H1 (cell line): ENCODE data around the gene ZPBP2. TPM values are rescaled to one million over a fixed set of nuclear protein-coding genes. Genes with fewer than 3 reads are reported as not detected.

ENCODE experiments used
- CTCF ChIA-PET: fragments of 300-600 bp; sonication (Branson Sonifier 250); formaldehyde crosslinking; loops from one replicate; lab custom pipeline; 2021; ENCODE audit not compliant: partially characterized antibody; lab: Charles Lee
- POLR2A ChIA-PET: fragments of 300-600 bp; sonication (Branson Sonifier 250); formaldehyde crosslinking; loops from one replicate; lab custom pipeline; 2021; ENCODE audit warnings: inconsistent platforms; ENCODE audit not compliant: partially characterized antibody; lab: Charles Lee
- DNase-seq, 2 experiments: peaks; one replicate each; pipeline versions ENCODE4 v3.0.0 to v3.0.0-alpha.2; 2010 to 2022; ENCODE audit warnings: low spot score in 2 of 2, low read depth in 1 of 2, mixed read lengths in 1 of 2
- FAIRE-seq: peaks from 2 replicates; lab custom pipeline; 2011; peaks lifted over from hg19 to GRCh38; lab: Jason Lieb, UNC
- H2AFZ ChIP-seq: 2 replicates; pipeline ENCODE4 v1.8.1; 2012; ENCODE audit warnings: low read length, inconsistent platforms
- H2AK5ac ChIP-seq: 2 replicates; pipeline ENCODE4 v1.6.1; 2013; ENCODE audit warnings: low read depth, low read length
- H2BK120ac ChIP-seq: replicated peaks from 2 replicates; pipeline ENCODE3; 2013; ENCODE audit warnings: low read depth, low read length, inconsistent platforms
- H2BK12ac ChIP-seq: 2 replicates; pipeline ENCODE4 v1.6.1; 2013; ENCODE audit warnings: low read depth, low read length
- H2BK15ac ChIP-seq: 2 replicates; pipeline ENCODE4 v1.6.1; 2013; ENCODE audit warnings: low read length
- H2BK20ac ChIP-seq: 2 replicates; pipeline ENCODE4 v1.6.1; 2013; ENCODE audit warnings: low read length
- H2BK5ac ChIP-seq: 2 replicates; pipeline ENCODE4 v1.6.1; 2013; ENCODE audit warnings: low read depth, low read length
- H3K14ac ChIP-seq: 2 replicates; pipeline ENCODE4 v1.6.1; 2013; ENCODE audit warnings: inconsistent platforms; ENCODE audit not compliant: insufficient read length
- H3K18ac ChIP-seq: 2 replicates; pipeline ENCODE4 v1.6.1; 2013; ENCODE audit warnings: low read length; ENCODE audit errors: extremely low read depth
- H3K23ac ChIP-seq: 2 replicates; pipeline ENCODE4 v1.6.1; 2013; ENCODE audit warnings: inconsistent platforms; ENCODE audit not compliant: insufficient read length
- H3K23me2 ChIP-seq: 2 replicates; pipeline ENCODE4 v1.6.1; 2013; ENCODE audit warnings: low read depth, low read length
- H3K27ac ChIP-seq: 2 replicates; pipeline ENCODE4 v1.6.1; 2011; ENCODE audit warnings: low read depth, low read length, inconsistent platforms
- H3K27me3 ChIP-seq, 4 experiments: replicated peaks in 1 of 4; 1 replicate in 1 of 4; 2 replicates in 3 of 4; pipeline versions ENCODE4 v1.6.1 to v1.8.1; 2011 to 2013; ENCODE audit warnings: low read length in 3 of 4, mild to moderate bottlenecking in 3 of 4, inconsistent platforms in 2 of 4, mixed read lengths in 2 of 4, moderate library complexity in 1 of 4; ENCODE audit not compliant: control insufficient read depth in 3 of 4, insufficient read depth in 3 of 4; ENCODE audit errors: extremely low read depth in 1 of 4
- H3K36me3 ChIP-seq, 4 experiments: 2 replicates each; pipeline versions ENCODE4 v1.6.1 to v1.8.1; 2011 to 2013; ENCODE audit warnings: mild to moderate bottlenecking in 4 of 4, low read length in 3 of 4, moderate library complexity in 2 of 4, control low read depth in 1 of 4, inconsistent platforms in 1 of 4; ENCODE audit not compliant: insufficient read depth in 4 of 4, control insufficient read depth in 2 of 4
- H3K4ac ChIP-seq: replicated peaks from 2 replicates; pipeline ENCODE3; 2013; ENCODE audit warnings: low read length, low read depth, mixed read lengths, inconsistent platforms; ENCODE audit not compliant: insufficient read length
- H3K4me1 ChIP-seq, 4 experiments: replicated peaks in 1 of 4; 1 replicate in 1 of 4; 2 replicates in 3 of 4; pipeline versions ENCODE4 v1.6.1 to v1.8.1; 2011 to 2013; ENCODE audit warnings: low read length in 3 of 4, inconsistent platforms in 2 of 4, mixed read lengths in 1 of 4; ENCODE audit not compliant: insufficient read depth in 4 of 4, control insufficient read depth in 3 of 4
- H3K4me2 ChIP-seq, 2 experiments: 2 replicates each; pipeline versions ENCODE4 v1.6.1 to v1.8.1; 2011 to 2013; ENCODE audit warnings: low read depth in 2 of 2, low read length in 2 of 2, control low read depth in 1 of 2, inconsistent platforms in 1 of 2, mild to moderate bottlenecking in 1 of 2; ENCODE audit not compliant: insufficient read depth in 1 of 2
- H3K4me3 ChIP-seq, 4 experiments: fragments of 200-600, 300-600 bp in 1 of 4; sonication (generic), shearing (Covaris generic), sonication (Bioruptor Twin) in 1 of 4; 2 replicates each; pipeline versions ENCODE4 v1.5.1 to v1.8.1; 2011 to 2016; ENCODE audit warnings: low read length in 4 of 4, low read depth in 3 of 4, control low read depth in 2 of 4, inconsistent platforms in 2 of 4, mild to moderate bottlenecking in 2 of 4, mixed read lengths in 1 of 4, moderate library complexity in 1 of 4; ENCODE audit not compliant: insufficient read depth in 2 of 4; ENCODE audit errors: extremely low read depth in 1 of 4
- H3K56ac ChIP-seq: replicated peaks from 2 replicates; pipeline ENCODE3; 2013; ENCODE audit warnings: low read depth, mild to moderate bottlenecking, mixed read lengths, low read length, inconsistent platforms; ENCODE audit not compliant: insufficient read length
- H3K79me1 ChIP-seq: 2 replicates; pipeline ENCODE4 v1.6.1; 2013; ENCODE audit warnings: low read depth, low read length, control low read depth
- H3K79me2 ChIP-seq, 2 experiments: 2 replicates each; pipeline versions ENCODE4 v1.6.1 to v1.8.1; 2012 to 2013; ENCODE audit warnings: low read length in 2 of 2, mild to moderate bottlenecking in 2 of 2, inconsistent platforms in 1 of 2; ENCODE audit not compliant: insufficient read depth in 2 of 2, control insufficient read depth in 1 of 2
- H3K9ac ChIP-seq, 4 experiments: replicated peaks in 1 of 4; 1 replicate in 1 of 4; 2 replicates in 3 of 4; pipeline versions ENCODE4 v1.6.1 to v1.8.1; 2011 to 2013; ENCODE audit warnings: low read depth in 3 of 4, low read length in 3 of 4, control low read depth in 2 of 4, mild to moderate bottlenecking in 2 of 4, moderate library complexity in 2 of 4, inconsistent platforms in 1 of 4; ENCODE audit errors: extremely low read depth in 1 of 4
- H3K9me3 ChIP-seq, 2 experiments: 2 replicates each; pipeline versions ENCODE4 v1.6.1 to v1.8.1; 2012 to 2013; ENCODE audit warnings: mild to moderate bottlenecking in 2 of 2, moderate library complexity in 2 of 2, control low read depth in 1 of 2, inconsistent platforms in 1 of 2, low read depth in 1 of 2, low read length in 1 of 2, mixed read lengths in 1 of 2; ENCODE audit not compliant: insufficient read depth in 2 of 2
- H4K20me1 ChIP-seq, 2 experiments: replicated peaks in 1 of 2; 2 replicates each; pipeline versions ENCODE3 to v1.8.1; 2011 to 2013; ENCODE audit warnings: inconsistent platforms in 2 of 2, low read length in 2 of 2, mild to moderate bottlenecking in 1 of 2; ENCODE audit not compliant: insufficient read depth in 2 of 2, control insufficient read depth in 1 of 2
- H4K5ac ChIP-seq: 2 replicates; pipeline ENCODE4 v1.6.1; 2013; ENCODE audit warnings: low read length, low read depth, mixed read lengths, inconsistent platforms; ENCODE audit not compliant: insufficient read length
- H4K8ac ChIP-seq: 2 replicates; pipeline ENCODE4 v1.8.0; 2013; ENCODE audit warnings: mild to moderate bottlenecking, moderate library complexity, low read length, inconsistent platforms; ENCODE audit not compliant: insufficient read depth; ENCODE audit errors: extremely low read depth
- H4K91ac ChIP-seq: replicated peaks from 2 replicates; pipeline ENCODE3; 2013; ENCODE audit warnings: low read length, mixed read lengths, inconsistent platforms; ENCODE audit not compliant: insufficient read length
- POU5F1 ChIP-seq: IDR thresholded peaks from 2 replicates; pipeline ENCODE4 v1.6.1; 2011; ENCODE audit warnings: low read depth, mild to moderate bottlenecking, low read length, moderate library complexity
- SP4 ChIP-seq: IDR thresholded peaks from 2 replicates; pipeline ENCODE4 v1.6.1; 2012; ENCODE audit warnings: low read length, inconsistent platforms
- WGBS, 2 experiments: shearing (Covaris generic) in 1 of 2; methylation state at CpG; one replicate each; pipeline versions ENCODE4 v1.1.6 to v1.1.7; 2013 to 2015; ENCODE audit warnings: low lambda C conversion rate in 2 of 2, mixed read lengths in 2 of 2, inconsistent platforms in 1 of 2, low coverage in 1 of 2, missing lambda C conversion rate in 1 of 2; ENCODE audit not compliant: insufficient replicate concordance in 2 of 2, insufficient coverage in 1 of 2, insufficient read length in 1 of 2; ENCODE audit errors: extremely low coverage in 1 of 2, missing lambda C conversion rate in 1 of 2; 5-methylcytosine and 5-hydroxymethylcytosine counted together
- polyA plus RNA-seq, 7 experiments: library from polyadenylated mRNA; depleted of rRNA in 3 of 7; stranded (reverse) in 5 of 7; unstranded in 2 of 7; fragments of >200 nt in 5 of 7; fragments of 200-250 nt in 2 of 7; gene quantifications; 1 replicate in 5 of 7; 2 replicates in 1 of 7; 4 replicates in 1 of 7; pipeline versions ENCODE4 v1.2.1 to v1.2.3, GENCODE V29; 2011 to 2013; ENCODE audit warnings: missing spikeins in 2 of 7, mixed read lengths in 2 of 7
- total RNA-seq: library from RNA; stranded (reverse); fragmentation: NEBNext Ultra II Directional; extraction: Animal tissue kit (Norgen Biotek cat#: 25700); gene quantifications from 2 replicates; pipeline ENCODE4 v1.2.1, GENCODE V29; 2021

The ZPBP2 gene
- total and polyA plus RNA-seq, 2 of the 8 experiments (the other 6 are each of a cell fraction or from before 2014, with no cell fraction given) = not detected

DNA sequence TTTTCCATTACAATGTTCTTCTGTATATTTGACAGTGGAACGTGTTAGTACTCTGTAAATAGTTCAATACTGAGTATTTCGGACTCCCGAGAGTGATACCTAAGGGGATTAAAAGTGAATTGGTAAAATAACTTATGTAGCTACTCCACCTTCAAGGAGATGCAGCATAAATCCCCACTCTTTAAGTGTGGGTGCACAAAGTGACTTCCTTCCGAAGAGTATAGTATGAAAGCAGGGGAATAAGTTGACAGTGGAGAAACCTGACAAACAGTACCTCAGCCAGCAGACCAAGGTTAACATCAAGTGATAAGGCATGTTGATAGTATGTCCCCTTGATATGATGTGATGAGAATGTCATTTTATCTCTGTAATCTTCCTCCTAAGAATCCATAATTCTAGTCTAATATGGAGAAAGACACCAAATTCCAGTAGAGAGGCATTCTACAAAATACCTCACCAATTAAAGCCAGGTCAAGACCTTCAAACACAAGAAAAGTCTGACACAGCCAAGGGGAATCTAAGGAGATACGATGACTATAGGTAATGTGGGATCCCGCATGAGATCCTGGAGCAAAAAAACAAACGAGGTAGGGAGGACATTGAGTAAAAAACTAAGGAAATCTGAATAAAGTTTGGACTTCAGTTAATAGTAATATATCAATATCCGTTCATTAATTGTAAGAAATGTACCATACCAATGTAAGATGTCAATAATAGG, 1.8 kb upstream of the ZPBP2 start:
- POLR2A ChIA-PET = interaction anchor here (1.3 kb wide), 1 partner anchor 18 kb away, joined by 3 read pairs; no protein-coding TSS in a partner anchor
- Histone ChIP-seq H4K91ac (no peak overlapping the region), H3K36me3 (no peaks in the 10 kb centered on the region), H4K8ac (no peak overlapping the region), H3K27ac (no peak overlapping the region), H2BK120ac (no peak overlapping the region), H3K4ac (no peak overlapping the region), H3K14ac (no peak overlapping the region), H3K4me2 (no peak overlapping the region), H2BK20ac (no peak overlapping the region), H3K9me3 (no peaks in the 10 kb centered on the region), H3K79me1 (no peaks in the 10 kb centered on the region), H2AFZ (no peak overlapping the region), H3K56ac (no peak overlapping the region), H3K27me3 (peaks cover 9 to 34% (median 28%) of the 10 kb centered on the region in 4 experiments), H2BK5ac (no peak overlapping the region), H2BK12ac (no peak overlapping the region), H3K23me2 (no peaks in the 10 kb centered on the region), H3K9ac (no peak overlapping the region), H3K23ac (no peak overlapping the region), H3K4me3 (no peak overlapping the region), H4K5ac (no peak overlapping the region), H4K20me1 (no peaks in the 10 kb centered on the region), H3K79me2 (no peaks in the 10 kb centered on the region), H2BK15ac (no peak overlapping the region), H2AK5ac (no peak overlapping the region), H3K4me1 (peaks cover 0 to 3% (median 0%) of the 10 kb centered on the region in 4 experiments; a peak in 2 of 7 replicates), H3K18ac (no peak overlapping the region)
- FAIRE-seq (no peak), DNase-seq (no peak)
- CTCF ChIA-PET = interaction anchor here (0.7 kb wide), 1 partner anchor 28 kb away, joined by 5 read pairs; no protein-coding TSS in a partner anchor
- WGBS, 2 experiments = 87% methylated on average over 8 of the region's 8 CpGs; no CpG with 5 or more reads in 1 of the 2 experiments
- TF ChIP-seq POU5F1 (no peak), SP4 (no peak)
